ENCODE results near the gene LEAP2.

GRCh38 chr5:132826424-132827082, 46.9 kb upstream of the LEAP2 start:
- no peak for TF ChIP-seq CTCF (IDR thresholded peaks at IDR 0.05; ENCODE audit: insufficient read depth, low read depth, low read length)
- TF ChIP-seq EZH2 (IDR thresholded peaks at IDR 0.05; ENCODE audit: insufficient read depth, low read length), result no peak
